ENCODE results near the gene KCNN3.

Gene KCNN3

DNA sequence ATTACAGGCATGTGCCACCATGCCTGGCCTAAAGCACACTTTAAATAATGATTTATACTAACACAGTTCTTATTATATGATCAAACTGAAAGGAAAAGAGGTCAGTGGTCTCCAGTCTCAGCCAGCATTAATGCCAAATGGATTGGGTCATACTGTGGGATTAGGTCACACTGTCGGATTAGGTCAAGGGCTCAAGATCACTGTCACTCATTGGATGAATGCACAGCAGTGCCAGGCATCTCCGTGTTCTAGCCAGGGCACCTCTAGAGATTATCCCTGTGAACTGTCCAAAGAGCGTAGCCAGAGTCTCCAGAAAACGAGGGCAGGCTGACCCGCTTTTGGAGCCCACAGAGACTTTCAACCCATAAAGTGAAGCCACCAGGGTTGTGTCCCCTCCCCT is 70.9 kb downstream of the KCNN3 start:
- Histone ChIP-seq H3K4me3 (ENCODE audit: low read depth, low read length) (no peak overlapping the region), H3K36me3 (ENCODE audit: control insufficient read depth in 2 of 2, insufficient read depth in 1 of 2, low read length in 2 of 2) (no peaks in the 10 kb centered on the region), H3K4me1 (ENCODE audit: control insufficient read depth, insufficient read depth, low read length) (no peaks in the 10 kb centered on the region), H3K9me3 (ENCODE audit: control insufficient read depth, insufficient read depth, low read depth, low read length) (no peaks in the 10 kb centered on the region), H3K27ac (ENCODE audit: extremely low read depth, low read depth, low read length) (no peak overlapping the region)
- no peak for TF ChIP-seq MZF1 (tag by site-specific recombination; IDR thresholded peaks at IDR 0.05; ENCODE audit: borderline replicate concordance)
- no peak for TF ChIP-seq ZNF426 (tag by site-specific recombination; IDR thresholded peaks at IDR 0.05)
- TF ChIP-seq ZNF48 (tag by site-specific recombination; IDR thresholded peaks at IDR 0.05): no peak
- no peak for TF ChIP-seq ZNF530 (tag by site-specific recombination; IDR thresholded peaks at IDR 0.05; ENCODE audit: low read depth)
- TF ChIP-seq, protein P1, sequence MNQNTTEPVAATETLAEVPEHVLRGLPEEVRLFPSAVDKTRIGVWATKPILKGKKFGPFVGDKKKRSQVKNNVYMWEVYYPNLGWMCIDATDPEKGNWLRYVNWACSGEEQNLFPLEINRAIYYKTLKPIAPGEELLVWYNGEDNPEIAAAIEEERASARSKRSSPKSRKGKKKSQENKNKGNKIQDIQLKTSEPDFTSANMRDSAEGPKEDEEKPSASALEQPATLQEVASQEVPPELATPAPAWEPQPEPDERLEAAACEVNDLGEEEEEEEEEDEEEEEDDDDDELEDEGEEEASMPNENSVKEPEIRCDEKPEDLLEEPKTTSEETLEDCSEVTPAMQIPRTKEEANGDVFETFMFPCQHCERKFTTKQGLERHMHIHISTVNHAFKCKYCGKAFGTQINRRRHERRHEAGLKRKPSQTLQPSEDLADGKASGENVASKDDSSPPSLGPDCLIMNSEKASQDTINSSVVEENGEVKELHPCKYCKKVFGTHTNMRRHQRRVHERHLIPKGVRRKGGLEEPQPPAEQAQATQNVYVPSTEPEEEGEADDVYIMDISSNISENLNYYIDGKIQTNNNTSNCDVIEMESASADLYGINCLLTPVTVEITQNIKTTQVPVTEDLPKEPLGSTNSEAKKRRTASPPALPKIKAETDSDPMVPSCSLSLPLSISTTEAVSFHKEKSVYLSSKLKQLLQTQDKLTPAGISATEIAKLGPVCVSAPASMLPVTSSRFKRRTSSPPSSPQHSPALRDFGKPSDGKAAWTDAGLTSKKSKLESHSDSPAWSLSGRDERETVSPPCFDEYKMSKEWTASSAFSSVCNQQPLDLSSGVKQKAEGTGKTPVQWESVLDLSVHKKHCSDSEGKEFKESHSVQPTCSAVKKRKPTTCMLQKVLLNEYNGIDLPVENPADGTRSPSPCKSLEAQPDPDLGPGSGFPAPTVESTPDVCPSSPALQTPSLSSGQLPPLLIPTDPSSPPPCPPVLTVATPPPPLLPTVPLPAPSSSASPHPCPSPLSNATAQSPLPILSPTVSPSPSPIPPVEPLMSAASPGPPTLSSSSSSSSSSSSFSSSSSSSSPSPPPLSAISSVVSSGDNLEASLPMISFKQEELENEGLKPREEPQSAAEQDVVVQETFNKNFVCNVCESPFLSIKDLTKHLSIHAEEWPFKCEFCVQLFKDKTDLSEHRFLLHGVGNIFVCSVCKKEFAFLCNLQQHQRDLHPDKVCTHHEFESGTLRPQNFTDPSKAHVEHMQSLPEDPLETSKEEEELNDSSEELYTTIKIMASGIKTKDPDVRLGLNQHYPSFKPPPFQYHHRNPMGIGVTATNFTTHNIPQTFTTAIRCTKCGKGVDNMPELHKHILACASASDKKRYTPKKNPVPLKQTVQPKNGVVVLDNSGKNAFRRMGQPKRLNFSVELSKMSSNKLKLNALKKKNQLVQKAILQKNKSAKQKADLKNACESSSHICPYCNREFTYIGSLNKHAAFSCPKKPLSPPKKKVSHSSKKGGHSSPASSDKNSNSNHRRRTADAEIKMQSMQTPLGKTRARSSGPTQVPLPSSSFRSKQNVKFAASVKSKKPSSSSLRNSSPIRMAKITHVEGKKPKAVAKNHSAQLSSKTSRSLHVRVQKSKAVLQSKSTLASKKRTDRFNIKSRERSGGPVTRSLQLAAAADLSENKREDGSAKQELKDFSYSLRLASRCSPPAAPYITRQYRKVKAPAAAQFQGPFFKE (tag by site-specific recombination; IDR thresholded peaks at IDR 0.05; ENCODE audit: borderline replicate concordance): no peak
- ChIA-PET POLR2A (no interaction called here), CTCF (no interaction called here)

DNA sequence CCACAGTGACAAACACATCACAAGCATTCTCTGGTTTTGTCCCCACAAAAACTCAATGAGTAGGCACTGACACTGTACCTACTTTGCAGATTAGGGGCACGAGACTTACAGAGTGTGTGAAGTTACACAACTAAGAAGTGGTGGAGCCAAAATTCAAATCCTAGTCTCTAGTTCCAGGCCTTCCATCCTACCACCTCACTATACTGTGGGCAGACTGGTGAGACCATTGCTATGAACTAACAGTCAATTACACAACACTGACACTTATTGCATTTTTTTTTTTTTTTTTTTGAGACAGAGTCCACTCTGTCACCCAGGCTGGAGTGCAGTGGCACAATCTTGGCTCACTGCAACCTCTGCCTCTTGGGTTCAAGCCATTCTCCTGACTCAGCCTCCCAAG is 71.4 kb downstream of the KCNN3 start:
- TF ChIP-seq, protein P2, sequence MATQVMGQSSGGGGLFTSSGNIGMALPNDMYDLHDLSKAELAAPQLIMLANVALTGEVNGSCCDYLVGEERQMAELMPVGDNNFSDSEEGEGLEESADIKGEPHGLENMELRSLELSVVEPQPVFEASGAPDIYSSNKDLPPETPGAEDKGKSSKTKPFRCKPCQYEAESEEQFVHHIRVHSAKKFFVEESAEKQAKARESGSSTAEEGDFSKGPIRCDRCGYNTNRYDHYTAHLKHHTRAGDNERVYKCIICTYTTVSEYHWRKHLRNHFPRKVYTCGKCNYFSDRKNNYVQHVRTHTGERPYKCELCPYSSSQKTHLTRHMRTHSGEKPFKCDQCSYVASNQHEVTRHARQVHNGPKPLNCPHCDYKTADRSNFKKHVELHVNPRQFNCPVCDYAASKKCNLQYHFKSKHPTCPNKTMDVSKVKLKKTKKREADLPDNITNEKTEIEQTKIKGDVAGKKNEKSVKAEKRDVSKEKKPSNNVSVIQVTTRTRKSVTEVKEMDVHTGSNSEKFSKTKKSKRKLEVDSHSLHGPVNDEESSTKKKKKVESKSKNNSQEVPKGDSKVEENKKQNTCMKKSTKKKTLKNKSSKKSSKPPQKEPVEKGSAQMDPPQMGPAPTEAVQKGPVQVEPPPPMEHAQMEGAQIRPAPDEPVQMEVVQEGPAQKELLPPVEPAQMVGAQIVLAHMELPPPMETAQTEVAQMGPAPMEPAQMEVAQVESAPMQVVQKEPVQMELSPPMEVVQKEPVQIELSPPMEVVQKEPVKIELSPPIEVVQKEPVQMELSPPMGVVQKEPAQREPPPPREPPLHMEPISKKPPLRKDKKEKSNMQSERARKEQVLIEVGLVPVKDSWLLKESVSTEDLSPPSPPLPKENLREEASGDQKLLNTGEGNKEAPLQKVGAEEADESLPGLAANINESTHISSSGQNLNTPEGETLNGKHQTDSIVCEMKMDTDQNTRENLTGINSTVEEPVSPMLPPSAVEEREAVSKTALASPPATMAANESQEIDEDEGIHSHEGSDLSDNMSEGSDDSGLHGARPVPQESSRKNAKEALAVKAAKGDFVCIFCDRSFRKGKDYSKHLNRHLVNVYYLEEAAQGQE (tag by site-specific recombination; IDR thresholded peaks at IDR 0.05): no peak
- TF ChIP-seq MZF1 (tag by site-specific recombination; IDR thresholded peaks at IDR 0.05; ENCODE audit: borderline replicate concordance): no peak
- H3K4me1 ChIP-seq (ENCODE audit: control insufficient read depth, insufficient read depth, low read length): no peaks in the 10 kb centered on the region
- H3K4me3 ChIP-seq (ENCODE audit: low read depth, low read length): no peak overlapping the region
- CTCF ChIA-PET: interaction anchor here (0.6 kb wide), 1 partner anchor 153 kb away, joined by 4 read pairs; no protein-coding TSS in a partner anchor
- H3K9me3 ChIP-seq (ENCODE audit: control insufficient read depth, insufficient read depth, low read depth, low read length): no peaks in the 10 kb centered on the region
- no peaks in the 10 kb centered on the region for H3K36me3 ChIP-seq (ENCODE audit: control insufficient read depth in 2 of 2, insufficient read depth in 1 of 2, low read length in 2 of 2)
- POLR2A ChIA-PET: no interaction called here
- H3K27ac ChIP-seq (ENCODE audit: extremely low read depth, low read depth, low read length): no peak overlapping the region

DNA sequence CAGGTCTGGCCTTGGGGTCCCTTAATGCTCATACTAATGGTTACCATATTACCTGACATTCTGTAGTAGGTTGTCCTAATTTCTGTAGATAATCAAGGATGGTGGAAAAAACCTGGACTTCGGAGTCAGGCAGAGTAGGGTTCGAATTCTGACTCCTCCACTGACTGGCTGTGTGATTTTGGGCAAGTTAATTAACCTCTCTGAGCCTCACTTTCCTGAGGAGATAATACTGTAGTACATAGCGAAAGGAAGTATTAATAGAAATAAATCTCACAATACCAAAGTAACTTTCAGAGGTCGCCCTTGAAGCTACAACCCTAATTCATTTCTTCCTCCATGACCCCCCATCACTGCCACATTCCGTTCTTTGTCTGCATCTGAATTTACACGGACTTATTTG is 72.9 kb downstream of the KCNN3 start:
- Histone ChIP-seq H3K4me1 (ENCODE audit: control insufficient read depth, insufficient read depth, low read length) (no peaks in the 10 kb centered on the region), H3K4me3 (ENCODE audit: low read depth, low read length) (no peak overlapping the region), H3K36me3 (ENCODE audit: control insufficient read depth in 2 of 2, insufficient read depth in 1 of 2, low read length in 2 of 2) (no peaks in the 10 kb centered on the region), H3K9me3 (ENCODE audit: control insufficient read depth, insufficient read depth, low read depth, low read length) (no peaks in the 10 kb centered on the region), H3K27ac (ENCODE audit: extremely low read depth, low read depth, low read length) (no peak overlapping the region)
- ChIA-PET POLR2A (no interaction called here), CTCF (interaction anchor here (0.7 kb wide), 1 partner anchor 11 kb away, joined by 3 read pairs; no protein-coding TSS in a partner anchor)
- TF ChIP-seq ZNF501 (tag by site-specific recombination; IDR thresholded peaks at IDR 0.05) (no peak), ZNF768 (tag by site-specific recombination; IDR thresholded peaks at IDR 0.05) (0 out of 2 replicates have a peak, but pooled peaks have one; percentile 47)
